ENCODE results near the gene SUN3. TPM values are rescaled to one million over a fixed set of nuclear protein-coding genes. Genes with fewer than 3 reads are reported as not detected.

The SUN3 gene
- total and polyA plus RNA-seq, 2 of the 13 experiments (the other 11 are each of a cell fraction or from before 2014, with no cell fraction given), result not detected

- TF ChIP-seq, protein P1, sequence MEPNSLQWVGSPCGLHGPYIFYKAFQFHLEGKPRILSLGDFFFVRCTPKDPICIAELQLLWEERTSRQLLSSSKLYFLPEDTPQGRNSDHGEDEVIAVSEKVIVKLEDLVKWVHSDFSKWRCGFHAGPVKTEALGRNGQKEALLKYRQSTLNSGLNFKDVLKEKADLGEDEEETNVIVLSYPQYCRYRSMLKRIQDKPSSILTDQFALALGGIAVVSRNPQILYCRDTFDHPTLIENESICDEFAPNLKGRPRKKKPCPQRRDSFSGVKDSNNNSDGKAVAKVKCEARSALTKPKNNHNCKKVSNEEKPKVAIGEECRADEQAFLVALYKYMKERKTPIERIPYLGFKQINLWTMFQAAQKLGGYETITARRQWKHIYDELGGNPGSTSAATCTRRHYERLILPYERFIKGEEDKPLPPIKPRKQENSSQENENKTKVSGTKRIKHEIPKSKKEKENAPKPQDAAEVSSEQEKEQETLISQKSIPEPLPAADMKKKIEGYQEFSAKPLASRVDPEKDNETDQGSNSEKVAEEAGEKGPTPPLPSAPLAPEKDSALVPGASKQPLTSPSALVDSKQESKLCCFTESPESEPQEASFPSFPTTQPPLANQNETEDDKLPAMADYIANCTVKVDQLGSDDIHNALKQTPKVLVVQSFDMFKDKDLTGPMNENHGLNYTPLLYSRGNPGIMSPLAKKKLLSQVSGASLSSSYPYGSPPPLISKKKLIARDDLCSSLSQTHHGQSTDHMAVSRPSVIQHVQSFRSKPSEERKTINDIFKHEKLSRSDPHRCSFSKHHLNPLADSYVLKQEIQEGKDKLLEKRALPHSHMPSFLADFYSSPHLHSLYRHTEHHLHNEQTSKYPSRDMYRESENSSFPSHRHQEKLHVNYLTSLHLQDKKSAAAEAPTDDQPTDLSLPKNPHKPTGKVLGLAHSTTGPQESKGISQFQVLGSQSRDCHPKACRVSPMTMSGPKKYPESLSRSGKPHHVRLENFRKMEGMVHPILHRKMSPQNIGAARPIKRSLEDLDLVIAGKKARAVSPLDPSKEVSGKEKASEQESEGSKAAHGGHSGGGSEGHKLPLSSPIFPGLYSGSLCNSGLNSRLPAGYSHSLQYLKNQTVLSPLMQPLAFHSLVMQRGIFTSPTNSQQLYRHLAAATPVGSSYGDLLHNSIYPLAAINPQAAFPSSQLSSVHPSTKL (CRISPR knock-in tag; IDR thresholded peaks at IDR 0.05), result peak; percentile 51; the same call in 1 of the 2 replicates
- peak; percentile 31; the same call in 1 of the 2 replicates for TF ChIP-seq YEATS4 (CRISPR knock-in tag; IDR thresholded peaks at IDR 0.05; ENCODE audit: borderline replicate concordance)
- no peak for TF ChIP-seq KLF6 (CRISPR knock-in tag; IDR thresholded peaks at IDR 0.05)
- TF ChIP-seq HDAC2 (CRISPR knock-in tag; IDR thresholded peaks at IDR 0.05), result peak; percentile 63; the same call in 1 of the 2 replicates
- no peak for TF ChIP-seq SOX6 (IDR thresholded peaks at IDR 0.05)
- TF ChIP-seq SOX6 (CRISPR knock-in tag; IDR thresholded peaks at IDR 0.05), result peak; percentile 44
- peak; percentile 40; the same call in 1 of the 2 replicates for TF ChIP-seq ZNF614 (CRISPR knock-in tag; IDR thresholded peaks at IDR 0.05; ENCODE audit: borderline replicate concordance)
- TF ChIP-seq HDAC6 (IDR thresholded peaks at IDR 0.05; ENCODE audit: low read depth, low read length), result no peak
- TF ChIP-seq NFE2L2 (IDR thresholded peaks at IDR 0.05; ENCODE audit: low read length), result no peak
- TF ChIP-seq, protein P2, sequence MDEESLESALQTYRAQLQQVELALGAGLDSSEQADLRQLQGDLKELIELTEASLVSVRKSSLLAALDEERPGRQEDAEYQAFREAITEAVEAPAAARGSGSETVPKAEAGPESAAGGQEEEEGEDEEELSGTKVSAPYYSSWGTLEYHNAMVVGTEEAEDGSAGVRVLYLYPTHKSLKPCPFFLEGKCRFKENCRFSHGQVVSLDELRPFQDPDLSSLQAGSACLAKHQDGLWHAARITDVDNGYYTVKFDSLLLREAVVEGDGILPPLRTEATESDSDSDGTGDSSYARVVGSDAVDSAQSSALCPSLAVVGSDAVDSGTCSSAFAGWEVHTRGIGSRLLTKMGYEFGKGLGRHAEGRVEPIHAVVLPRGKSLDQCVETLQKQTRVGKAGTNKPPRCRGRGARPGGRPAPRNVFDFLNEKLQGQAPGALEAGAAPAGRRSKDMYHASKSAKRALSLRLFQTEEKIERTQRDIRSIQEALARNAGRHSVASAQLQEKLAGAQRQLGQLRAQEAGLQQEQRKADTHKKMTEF (CRISPR knock-in tag; IDR thresholded peaks at IDR 0.05), result peak; percentile 27; the same call in 1 of the 2 replicates
- TF ChIP-seq NR2F1 (CRISPR knock-in tag; IDR thresholded peaks at IDR 0.05), result peak in 1 of 2 experiments; percentile 44; a peak in 1 of 4 replicates
- no peak for TF ChIP-seq CSRNP2 (CRISPR knock-in tag; conservative IDR thresholded peaks at IDR 0.05; ENCODE audit: low read depth)
- TF ChIP-seq, protein P3, sequence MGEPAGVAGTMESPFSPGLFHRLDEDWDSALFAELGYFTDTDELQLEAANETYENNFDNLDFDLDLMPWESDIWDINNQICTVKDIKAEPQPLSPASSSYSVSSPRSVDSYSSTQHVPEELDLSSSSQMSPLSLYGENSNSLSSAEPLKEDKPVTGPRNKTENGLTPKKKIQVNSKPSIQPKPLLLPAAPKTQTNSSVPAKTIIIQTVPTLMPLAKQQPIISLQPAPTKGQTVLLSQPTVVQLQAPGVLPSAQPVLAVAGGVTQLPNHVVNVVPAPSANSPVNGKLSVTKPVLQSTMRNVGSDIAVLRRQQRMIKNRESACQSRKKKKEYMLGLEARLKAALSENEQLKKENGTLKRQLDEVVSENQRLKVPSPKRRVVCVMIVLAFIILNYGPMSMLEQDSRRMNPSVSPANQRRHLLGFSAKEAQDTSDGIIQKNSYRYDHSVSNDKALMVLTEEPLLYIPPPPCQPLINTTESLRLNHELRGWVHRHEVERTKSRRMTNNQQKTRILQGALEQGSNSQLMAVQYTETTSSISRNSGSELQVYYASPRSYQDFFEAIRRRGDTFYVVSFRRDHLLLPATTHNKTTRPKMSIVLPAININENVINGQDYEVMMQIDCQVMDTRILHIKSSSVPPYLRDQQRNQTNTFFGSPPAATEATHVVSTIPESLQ (CRISPR knock-in tag; conservative IDR thresholded peaks at IDR 0.05), result no peak
- TF ChIP-seq, protein P4, sequence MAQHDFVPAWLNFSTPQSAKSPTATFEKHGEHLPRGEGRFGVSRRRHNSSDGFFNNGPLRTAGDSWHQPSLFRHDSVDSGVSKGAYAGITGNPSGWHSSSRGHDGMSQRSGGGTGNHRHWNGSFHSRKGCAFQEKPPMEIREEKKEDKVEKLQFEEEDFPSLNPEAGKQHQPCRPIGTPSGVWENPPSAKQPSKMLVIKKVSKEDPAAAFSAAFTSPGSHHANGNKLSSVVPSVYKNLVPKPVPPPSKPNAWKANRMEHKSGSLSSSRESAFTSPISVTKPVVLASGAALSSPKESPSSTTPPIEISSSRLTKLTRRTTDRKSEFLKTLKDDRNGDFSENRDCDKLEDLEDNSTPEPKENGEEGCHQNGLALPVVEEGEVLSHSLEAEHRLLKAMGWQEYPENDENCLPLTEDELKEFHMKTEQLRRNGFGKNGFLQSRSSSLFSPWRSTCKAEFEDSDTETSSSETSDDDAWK (CRISPR knock-in tag; IDR thresholded peaks at IDR 0.05), result no peak
- no peak for TF ChIP-seq THAP9 (CRISPR knock-in tag; IDR thresholded peaks at IDR 0.05; ENCODE audit: borderline replicate concordance)
- TF ChIP-seq MED13 (CRISPR knock-in tag; IDR thresholded peaks at IDR 0.05), result no peak
These were observed 37.1 kb downstream of the SUN3 start (continued) for GRCh38 chr7:47991741-47992311.

Measured in HepG2 (cell line).